OCI-LY7 (cell line): Measurements from ENCODE around the gene CARD14. TPM values are rescaled to one million over a fixed set of nuclear protein-coding genes. Genes with fewer than 3 reads are reported as not detected.

Experiments
- BruUV-seq: library from RNA; stranded (reverse); fragments of 400-500 nt; replicated peaks from 2 replicates; lab custom pipeline; 2021; lab: Mats Ljungman, UMichigan
- CTCF ChIA-PET: fragments of 300-600 bp; sonication (Branson Sonifier 250); formaldehyde crosslinking; loops from one replicate; lab custom pipeline; 2022; ENCODE audit warnings: antibody characterized with exemption; ENCODE audit not compliant: unreplicated experiment; lab: Charles Lee
- POLR2A ChIA-PET: fragments of 300-600 bp; sonication (Branson Sonifier 250); formaldehyde crosslinking; loops from one replicate; lab custom pipeline; 2022; ENCODE audit warnings: antibody characterized with exemption; lab: Charles Lee
- DNase-seq: peaks from one replicate; pipeline ENCODE4 v3.0.0-alpha.2; 2015; ENCODE audit warnings: low spot score
- H2AFZ ChIP-seq: fragments of 200-600 bp; sonication (generic), shearing (Covaris generic); 2 replicates; pipeline ENCODE4 v1.6.1; 2014; ENCODE audit warnings: mild to moderate bottlenecking, antibody characterized with exemption, low read length, moderate library complexity
- H3K27ac ChIP-seq: fragments of 200-600 bp; sonication (generic); 2 replicates; pipeline ENCODE4 v1.5.1; 2014; ENCODE audit warnings: mixed run types, low read depth, mild to moderate bottlenecking, moderate library complexity, low read length, inconsistent platforms; ENCODE audit not compliant: poor library complexity, severe bottlenecking
- H3K36me3 ChIP-seq: fragments of 200-600 bp; sonication (generic); 2 replicates; pipeline ENCODE4 v1.6.1; 2014; ENCODE audit warnings: mild to moderate bottlenecking, antibody characterized with exemption, low read length, moderate library complexity, mixed read lengths; ENCODE audit not compliant: insufficient read depth
- H3K4me1 ChIP-seq: fragments of 200-600 bp; sonication (generic); 2 replicates; pipeline ENCODE4 v1.5.1; 2014; ENCODE audit warnings: mild to moderate bottlenecking, low read length; ENCODE audit not compliant: insufficient read depth, poor library complexity, severe bottlenecking
- H3K4me2 ChIP-seq: fragments of 200-600 bp; sonication (generic); 2 replicates; pipeline ENCODE4 v1.6.1; 2014; ENCODE audit warnings: mild to moderate bottlenecking, low read length
- H3K4me3 ChIP-seq: fragments of 200-600 bp; sonication (generic); 2 replicates; pipeline ENCODE4 v1.5.1; 2014; ENCODE audit warnings: mild to moderate bottlenecking, low read depth, low read length; ENCODE audit not compliant: poor library complexity, severe bottlenecking
- H3K79me2 ChIP-seq: fragments of 200-600 bp; sonication (generic); 2 replicates; pipeline ENCODE4 v1.6.1; 2016; ENCODE audit warnings: low read depth, mild to moderate bottlenecking, low read length, moderate library complexity, mixed read lengths; ENCODE audit not compliant: insufficient read depth
- H3K9me2 ChIP-seq: fragments of 200-600 bp; sonication (generic); 2 replicates; pipeline ENCODE4 v1.6.1; 2016; ENCODE audit warnings: mild to moderate bottlenecking, low read length, mixed read lengths; ENCODE audit not compliant: insufficient read depth
- H3K9me3 ChIP-seq: fragments of 200-600 bp; sonication (generic); 2 replicates; pipeline ENCODE4 v1.6.1; 2014; ENCODE audit warnings: mild to moderate bottlenecking, mixed run types, low read length, mixed read lengths
- H4K20me1 ChIP-seq: fragments of 200-600 bp; sonication (generic); 2 replicates; pipeline ENCODE4 v1.6.1; 2014; ENCODE audit warnings: mild to moderate bottlenecking, antibody characterized with exemption, low read length, moderate library complexity, mixed read lengths; ENCODE audit not compliant: insufficient read depth
- CTCF ChIP-seq: fragments of 200-600 bp; sonication (generic); conservative IDR thresholded peaks from 2 replicates; pipeline ENCODE4 v1.5.1; 2014; ENCODE audit warnings: mild to moderate bottlenecking, antibody characterized with exemption, low read length, moderate library complexity, mixed read lengths
- EZH2phosphoT487 ChIP-seq: fragments of 200-600 bp; sonication (generic); IDR thresholded peaks from 2 replicates; pipeline ENCODE4 v1.6.1; 2018; ENCODE audit warnings: low read depth, borderline replicate concordance, mild to moderate bottlenecking, mixed run types, antibody characterized with exemption, low read length, moderate library complexity, mixed read lengths
- intact Hi-C: fragments of 100-400 bp; cut with micrococcal nuclease; formaldehyde crosslinking; loops from one replicate; pipeline ENCODE4 v1.10.0; 2022; ENCODE audit not compliant: unreplicated experiment
- total RNA-seq, 2 experiments: library from RNA; depleted of rRNA in 1 of 2; stranded (reverse); fragments of >200 nt in 1 of 2; shearing (Covaris generic) in 1 of 2; gene quantifications; 2 replicates each; pipeline ENCODE4 v1.2.3, GENCODE V29; 2014 to 2022

Gene CARD14
- total RNA-seq, 2 experiments from 2014 or later: not detected

GRCh38 chr17:80182845-80183223, 13.0 kb downstream of the CARD14 start:
- intact Hi-C loops: no loop called here
- H3K4me1 ChIP-seq: no peaks in the 10 kb centered on the region
- TF ChIP-seq EZH2phosphoT487 (no peak), CTCF (no peak)
- no peak overlapping the region for H3K27ac ChIP-seq
- DNase-seq: no peak
- H3K79me2 ChIP-seq: no peaks in the 10 kb centered on the region
- BruUV-seq: no TSS peak
- H3K9me3 ChIP-seq: no peaks in the 10 kb centered on the region
- no peaks in the 10 kb centered on the region for H3K36me3 ChIP-seq
- no peak overlapping the region for H3K4me2 ChIP-seq
- no peak overlapping the region for H2AFZ ChIP-seq
- no peaks in the 10 kb centered on the region for H3K9me2 ChIP-seq
- CTCF ChIA-PET: no interaction called here
- POLR2A ChIA-PET: no interaction called here
- no peaks in the 10 kb centered on the region for H4K20me1 ChIP-seq
- no peak overlapping the region for H3K4me3 ChIP-seq

- ChIA-PET CTCF (interaction anchor here (0.5 kb wide), 1 partner anchor 859 kb away, joined by 3 read pairs; no protein-coding TSS in a partner anchor), POLR2A (no interaction called here)
Measured at GRCh38 chr17:80183581-80184422, 14.0 kb downstream of the CARD14 start.

More at GRCh38 chr17:80183581-80184422, 14.0 kb downstream of the CARD14 start:
- Histone ChIP-seq H4K20me1 (no peaks in the 10 kb centered on the region), H2AFZ (no peak overlapping the region), H3K4me1 (no peaks in the 10 kb centered on the region), H3K9me3 (no peaks in the 10 kb centered on the region), H3K4me2 (no peak overlapping the region), H3K4me3 (no peak overlapping the region), H3K27ac (no peak overlapping the region), H3K9me2 (no peaks in the 10 kb centered on the region), H3K79me2 (no peaks in the 10 kb centered on the region), H3K36me3 (no peaks in the 10 kb centered on the region)
- no TSS peak for BruUV-seq
- intact Hi-C loops: no loop called here
- no peak for DNase-seq
- no peak for TF ChIP-seq CTCF
- TF ChIP-seq EZH2phosphoT487: no peak
